Right ventricle myocardium inferior (tissue), 1 donor: ENCODE results near the gene ZBTB47. TPM values are rescaled to one million over a fixed set of nuclear protein-coding genes. Genes with fewer than 3 reads are reported as not detected.

Experiments
- total RNA-seq: library from RNA; stranded (reverse); fragmentation: NEBNext Ultra II Directional; extraction: Animal tissue kit (Norgen Biotek cat#: 25700); gene quantifications from one replicate; pipeline ENCODE4 v1.2.1, GENCODE V29; 2021
- donor health status: DM: no; HTN: yes; CAD: no; lungs with severe emphysema.

Gene ZBTB47
- total RNA-seq, 1 donor from 2014 or later, result 80.2 TPM

Other genes with a start within 250 kb of the ZBTB47 start
- gene LYZL4, start 243.1 kb upstream of the ZBTB47 start, total RNA-seq, result not detected
- 2.1 TPM for gene VIPR1, start 151.1 kb upstream of the ZBTB47 start, total RNA-seq
- 23.9 TPM for gene SEC22C, start 71.7 kb upstream of the ZBTB47 start, total RNA-seq
- 9.7 TPM for gene SS18L2, start 62.8 kb upstream of the ZBTB47 start, total RNA-seq
- 21.2 TPM for gene NKTR, start 53.0 kb upstream of the ZBTB47 start, total RNA-seq
- gene KLHL40, start 31.8 kb downstream of the ZBTB47 start, total RNA-seq, result not detected
- 440 TPM for gene HHATL, start 49.1 kb downstream of the ZBTB47 start, total RNA-seq
- 0.41 TPM for gene CCDC13, start 119.6 kb downstream of the ZBTB47 start, total RNA-seq
- gene HIGD1A, start 150.8 kb downstream of the ZBTB47 start, total RNA-seq, result 335 TPM
- 0.89 TPM for gene ACKR2, start 155.7 kb downstream of the ZBTB47 start, total RNA-seq
- not detected for gene CYP8B1, start 222.2 kb downstream of the ZBTB47 start, total RNA-seq